Measurements from ENCODE around the gene MAPKAP1.

MAPKAP1 gene

GRCh38 chr9:125507226-125507625 lies 199.8 kb downstream of the MAPKAP1 start:
- TF ChIP-seq CTCF (IDR thresholded peaks at IDR 0.05) (no peak), ZFX (IDR thresholded peaks at IDR 0.05; ENCODE audit: borderline replicate concordance) (no peak)
- H3K27ac ChIP-seq, result no peak overlapping the region

GRCh38 chr9:125505988-125506438 lies 201.0 kb downstream of the MAPKAP1 start:
- no peak overlapping the region for H3K27ac ChIP-seq
- no peak for TF ChIP-seq CTCF (IDR thresholded peaks at IDR 0.05)

- H3K27ac ChIP-seq, result no peak overlapping the region
- TF ChIP-seq CTCF (IDR thresholded peaks at IDR 0.05) (no peak), ZFX (IDR thresholded peaks at IDR 0.05; ENCODE audit: borderline replicate concordance) (no peak)
Measured at GRCh38 chr9:125504616-125505015, 202.4 kb downstream of the MAPKAP1 start.

- TF ChIP-seq CTCF (IDR thresholded peaks at IDR 0.05) (no peak), ZFX (IDR thresholded peaks at IDR 0.05; ENCODE audit: borderline replicate concordance) (no peak)
- no peak overlapping the region for H3K27ac ChIP-seq
Measured at GRCh38 chr9:125497906-125498305, 209.1 kb downstream of the MAPKAP1 start.

GRCh38 chr9:125497478-125497877 lies 209.5 kb downstream of the MAPKAP1 start:
- TF ChIP-seq CTCF (IDR thresholded peaks at IDR 0.05) (no peak), ZFX (IDR thresholded peaks at IDR 0.05; ENCODE audit: borderline replicate concordance) (no peak)
- H3K27ac ChIP-seq, result no peak overlapping the region

GRCh38 chr9:125496313-125496834 lies 210.6 kb downstream of the MAPKAP1 start:
- TF ChIP-seq ZFX (IDR thresholded peaks at IDR 0.05; ENCODE audit: borderline replicate concordance) (no peak), CTCF (IDR thresholded peaks at IDR 0.05) (no peak)
- no peak overlapping the region for H3K27ac ChIP-seq

GRCh38 chr9:125495172-125496119 lies 211.6 kb downstream of the MAPKAP1 start:
- H3K27ac ChIP-seq, result no peak overlapping the region
- TF ChIP-seq CTCF (IDR thresholded peaks at IDR 0.05) (no peak), ZFX (IDR thresholded peaks at IDR 0.05; ENCODE audit: borderline replicate concordance) (no peak)

All from 22Rv1 (cell line).